Nephron (organoid): ENCODE measurements around the gene CDH4.

Source experiments
- H3K27ac Mint-ChIP-seq, 3 experiments: 2 replicates each; pipeline ENCODE4 v1.8.0; 2020; ENCODE audit warnings: mixed read lengths in 3 of 3, mild to moderate bottlenecking in 2 of 3, moderate library complexity in 1 of 3
- H3K27me3 Mint-ChIP-seq: 2 replicates; pipeline ENCODE4 v1.8.0; 2021; ENCODE audit warnings: low read depth, mild to moderate bottlenecking, moderate library complexity, mixed read lengths
- H3K36me3 Mint-ChIP-seq: 2 replicates; pipeline ENCODE4 v1.8.0; 2020; ENCODE audit warnings: low read depth, mixed read lengths
- H3K4me1 Mint-ChIP-seq: 2 replicates; pipeline ENCODE4 v1.8.0; 2020; ENCODE audit warnings: mixed read lengths
- H3K4me3 Mint-ChIP-seq, 3 experiments: 2 replicates each; pipeline ENCODE4 v1.8.0; 2020; ENCODE audit warnings: mild to moderate bottlenecking in 3 of 3, mixed read lengths in 3 of 3, moderate library complexity in 2 of 3
- H3K9me3 Mint-ChIP-seq: 2 replicates; pipeline ENCODE4 v1.8.0; 2020; ENCODE audit warnings: mixed read lengths
- TF ChIP-seq, protein P1 (sequence below), 3 experiments: fragments of 200-600 bp; sonication (generic); IDR thresholded peaks; one replicate each; pipeline ENCODE4 v1.5.0; 2021; ENCODE audit warnings: antibody characterized with exemption in 3 of 3; ENCODE audit not compliant: unreplicated experiment in 3 of 3

The CDH4 gene

DNA sequence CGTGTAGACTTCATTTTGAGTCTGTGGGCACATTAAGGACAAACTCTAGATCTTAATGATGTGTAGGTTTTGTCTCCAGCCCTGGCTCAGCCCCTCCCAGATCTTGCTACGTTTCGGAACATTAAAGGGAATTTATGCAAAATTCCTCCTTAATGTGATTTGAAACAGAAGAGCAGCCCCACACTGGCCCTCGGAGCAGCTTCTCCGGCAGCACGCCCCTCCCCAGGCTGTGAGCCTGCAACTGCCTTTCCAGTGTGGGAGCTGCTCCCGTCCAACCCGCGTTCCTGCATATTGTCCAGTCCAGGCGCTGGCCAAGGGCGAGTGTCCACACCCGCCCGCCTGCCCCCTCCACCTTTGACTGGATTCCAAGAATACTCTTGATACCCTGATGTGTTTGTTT is 556.4 kb downstream of the CDH4 start:
- no peaks in the 10 kb centered on the region for H3K36me3 Mint-ChIP-seq
- peaks cover 18% of the 10 kb centered on the region for H3K4me1 Mint-ChIP-seq
- H3K27ac Mint-ChIP-seq: peak overlapping the region in 2 of 3 experiments; percentile 42 to 47
- H3K4me3 Mint-ChIP-seq: no peak overlapping the region
- H3K27me3 Mint-ChIP-seq: peaks cover 68% of the 10 kb centered on the region
- no peaks in the 10 kb centered on the region for H3K9me3 Mint-ChIP-seq
- TF ChIP-seq, protein P1, sequence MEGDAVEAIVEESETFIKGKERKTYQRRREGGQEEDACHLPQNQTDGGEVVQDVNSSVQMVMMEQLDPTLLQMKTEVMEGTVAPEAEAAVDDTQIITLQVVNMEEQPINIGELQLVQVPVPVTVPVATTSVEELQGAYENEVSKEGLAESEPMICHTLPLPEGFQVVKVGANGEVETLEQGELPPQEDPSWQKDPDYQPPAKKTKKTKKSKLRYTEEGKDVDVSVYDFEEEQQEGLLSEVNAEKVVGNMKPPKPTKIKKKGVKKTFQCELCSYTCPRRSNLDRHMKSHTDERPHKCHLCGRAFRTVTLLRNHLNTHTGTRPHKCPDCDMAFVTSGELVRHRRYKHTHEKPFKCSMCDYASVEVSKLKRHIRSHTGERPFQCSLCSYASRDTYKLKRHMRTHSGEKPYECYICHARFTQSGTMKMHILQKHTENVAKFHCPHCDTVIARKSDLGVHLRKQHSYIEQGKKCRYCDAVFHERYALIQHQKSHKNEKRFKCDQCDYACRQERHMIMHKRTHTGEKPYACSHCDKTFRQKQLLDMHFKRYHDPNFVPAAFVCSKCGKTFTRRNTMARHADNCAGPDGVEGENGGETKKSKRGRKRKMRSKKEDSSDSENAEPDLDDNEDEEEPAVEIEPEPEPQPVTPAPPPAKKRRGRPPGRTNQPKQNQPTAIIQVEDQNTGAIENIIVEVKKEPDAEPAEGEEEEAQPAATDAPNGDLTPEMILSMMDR (IDR thresholded peaks at IDR 0.05; ENCODE audit: unreplicated experiment in 3 of 3): no peak

DNA sequence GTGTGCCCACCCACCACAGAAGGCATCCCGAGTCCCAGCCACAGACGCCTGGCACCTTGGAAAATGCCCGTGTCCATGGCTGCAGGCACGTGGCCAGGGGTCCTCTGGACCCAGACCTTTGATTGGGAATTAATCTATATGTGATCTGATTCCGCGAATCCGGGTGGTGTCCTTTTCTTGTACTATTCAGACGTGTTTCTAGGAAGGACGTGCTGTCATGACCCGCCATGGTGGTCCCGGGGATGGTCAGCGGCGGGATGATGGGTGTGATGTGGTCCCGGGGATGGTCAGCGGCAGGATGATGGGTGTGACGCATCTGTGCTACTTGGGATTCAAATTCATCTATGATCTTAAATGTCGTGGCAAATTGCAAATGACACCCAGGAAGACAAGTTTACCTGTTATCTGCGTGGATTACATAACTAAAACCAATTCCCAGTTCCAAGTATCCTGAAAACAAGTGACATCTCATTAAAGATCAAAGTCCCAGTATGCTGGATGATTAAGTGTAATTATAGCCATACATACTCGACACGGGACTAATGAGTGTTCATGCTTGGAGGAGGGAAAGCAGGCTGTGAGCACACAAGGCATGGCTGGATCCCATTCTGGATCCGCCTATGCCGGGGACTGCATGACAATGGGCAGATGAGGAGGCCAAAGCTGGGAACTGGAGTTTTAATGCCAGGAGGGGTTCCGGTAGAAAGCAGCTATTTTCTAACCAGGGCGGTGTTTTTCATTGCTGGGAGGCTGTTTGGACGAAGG is 557.1 kb downstream of the CDH4 start:
- peak overlapping the region in 1 of 3 experiments; percentile 47 for H3K27ac Mint-ChIP-seq
- peaks cover 13% of the 10 kb centered on the region for H3K4me1 Mint-ChIP-seq
- H3K4me3 Mint-ChIP-seq: no peak overlapping the region
- no peaks in the 10 kb centered on the region for H3K9me3 Mint-ChIP-seq
- peaks cover 61% of the 10 kb centered on the region for H3K27me3 Mint-ChIP-seq
- H3K36me3 Mint-ChIP-seq: no peaks in the 10 kb centered on the region
- TF ChIP-seq, protein P1 (IDR thresholded peaks at IDR 0.05; ENCODE audit: unreplicated experiment in 3 of 3): no peak

DNA sequence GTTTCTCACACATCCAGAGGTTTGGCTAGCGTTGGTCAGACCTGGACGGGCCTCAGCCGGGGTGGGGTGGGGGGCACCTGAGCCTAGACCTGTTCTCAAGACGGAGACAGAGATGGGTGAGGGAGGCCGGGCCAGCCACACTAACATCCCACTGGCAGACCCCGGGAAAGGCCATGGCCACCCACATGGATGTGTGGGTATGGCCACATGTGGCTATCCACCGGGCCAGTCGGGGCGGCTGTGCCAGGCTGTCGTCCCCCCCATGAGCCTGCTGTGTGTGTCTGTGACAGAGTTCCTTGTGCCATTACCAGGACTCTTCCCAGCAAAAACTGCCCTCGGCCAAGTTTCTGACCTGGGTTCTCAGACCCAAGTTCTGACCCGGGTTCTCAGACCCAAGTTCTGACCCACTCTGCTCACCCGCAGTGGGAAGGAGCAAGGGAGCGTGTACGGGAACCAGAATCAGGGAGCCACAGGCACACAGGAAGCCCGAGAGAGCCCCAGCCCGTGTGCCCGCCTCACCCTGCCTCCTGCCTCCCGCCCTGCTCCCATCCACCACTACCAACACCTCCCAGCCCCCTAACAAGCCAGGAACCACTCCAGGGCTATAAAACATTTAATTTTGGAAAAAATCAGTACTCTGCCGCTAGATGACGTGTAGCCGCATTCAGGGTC is 558.1 kb downstream of the CDH4 start:
- Mint-ChIP-seq H3K9me3 (no peaks in the 10 kb centered on the region), H3K4me3 (no peak overlapping the region), H3K4me1 (peaks cover 8% of the 10 kb centered on the region), H3K27ac (no peak overlapping the region), H3K36me3 (no peaks in the 10 kb centered on the region), H3K27me3 (peaks cover 59% of the 10 kb centered on the region)
- TF ChIP-seq, protein P1 (IDR thresholded peaks at IDR 0.05; ENCODE audit: unreplicated experiment in 3 of 3): no peak

DNA sequence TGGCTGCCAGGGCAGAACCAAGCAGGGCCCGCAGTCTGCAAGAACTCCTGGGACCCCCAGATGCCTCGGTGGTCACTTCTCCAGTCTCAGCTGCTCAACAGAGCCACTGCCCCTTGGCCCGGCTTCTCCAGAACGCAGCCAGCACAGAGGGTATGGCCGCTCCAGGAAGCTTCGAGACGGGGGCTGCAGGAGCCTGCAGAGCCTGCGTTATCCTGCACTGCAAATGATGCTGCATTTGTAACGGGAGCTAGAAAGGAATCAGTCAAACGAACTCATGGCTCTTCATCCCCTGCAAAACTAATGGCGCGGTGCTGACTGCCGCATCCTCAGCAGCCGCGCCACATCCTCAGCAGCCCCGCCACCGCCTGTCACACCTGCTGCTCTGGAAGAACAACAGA is 558.7 kb downstream of the CDH4 start:
- Mint-ChIP-seq H3K27me3 (peaks cover 58% of the 10 kb centered on the region), H3K27ac (no peak overlapping the region), H3K4me1 (peaks cover 8% of the 10 kb centered on the region), H3K36me3 (no peaks in the 10 kb centered on the region), H3K9me3 (no peaks in the 10 kb centered on the region), H3K4me3 (no peak overlapping the region)
- TF ChIP-seq, protein P1 (IDR thresholded peaks at IDR 0.05; ENCODE audit: unreplicated experiment in 3 of 3): no peak

DNA sequence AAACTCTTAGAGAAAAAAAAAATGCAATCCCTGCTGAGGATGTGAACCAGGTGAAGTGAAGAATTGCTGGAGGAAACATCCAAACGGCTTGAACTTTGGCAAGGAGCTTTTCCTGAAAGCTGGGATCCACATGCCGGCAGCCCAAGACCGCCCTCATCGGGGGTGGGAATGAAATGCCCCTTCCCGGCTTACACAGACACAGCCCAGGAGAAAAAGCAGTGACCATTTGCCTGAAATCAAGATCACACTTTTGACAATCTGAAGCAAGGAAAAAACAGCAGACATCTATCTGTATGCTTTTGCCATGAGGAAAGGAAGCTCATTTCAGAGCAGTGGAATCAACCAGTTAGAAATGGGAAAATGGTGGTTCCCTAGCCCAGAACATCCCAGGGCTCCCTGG is 559.1 kb downstream of the CDH4 start:
- no peak overlapping the region for H3K27ac Mint-ChIP-seq
- H3K27me3 Mint-ChIP-seq: peaks cover 58% of the 10 kb centered on the region
- no peaks in the 10 kb centered on the region for H3K9me3 Mint-ChIP-seq

More for the DNA sequence above, 559.1 kb downstream of the CDH4 start:
- Mint-ChIP-seq H3K36me3 (no peaks in the 10 kb centered on the region), H3K4me1 (peaks cover 8% of the 10 kb centered on the region), H3K4me3 (no peak overlapping the region)
- TF ChIP-seq, protein P1 (IDR thresholded peaks at IDR 0.05; ENCODE audit: unreplicated experiment in 3 of 3): no peak
